GM12801 (cell line): Measurements from ENCODE around the gene SIPA1L2.

Experiments
- CTCF ChIP-seq: IDR thresholded peaks from one replicate; pipeline ENCODE4 v1.5.1; 2011; ENCODE audit warnings: control low read depth; ENCODE audit not compliant: insufficient read length; ENCODE audit errors: extremely low read depth

Gene SIPA1L2

GRCh38 chr1:232622378-232622777, 7.6 kb downstream of the SIPA1L2 start:
- TF ChIP-seq CTCF, result no peak

GRCh38 chr1:232621050-232621449, 8.9 kb downstream of the SIPA1L2 start:
- no peak for TF ChIP-seq CTCF

- TF ChIP-seq CTCF, result no peak
These were observed 9.5 kb downstream of the SIPA1L2 start for GRCh38 chr1:232620356-232620969.

GRCh38 chr1:232617237-232617636, 12.7 kb downstream of the SIPA1L2 start:
- no peak for TF ChIP-seq CTCF

GRCh38 chr1:232615306-232615800, 14.6 kb downstream of the SIPA1L2 start:
- TF ChIP-seq CTCF, result no peak

- no peak for TF ChIP-seq CTCF
These were observed 15.1 kb downstream of the SIPA1L2 start for GRCh38 chr1:232614811-232615210.

- TF ChIP-seq CTCF, result no peak
These were observed 16.1 kb downstream of the SIPA1L2 start for GRCh38 chr1:232613752-232614381.
